ENCODE data around the gene SLC35B4.

DNA sequence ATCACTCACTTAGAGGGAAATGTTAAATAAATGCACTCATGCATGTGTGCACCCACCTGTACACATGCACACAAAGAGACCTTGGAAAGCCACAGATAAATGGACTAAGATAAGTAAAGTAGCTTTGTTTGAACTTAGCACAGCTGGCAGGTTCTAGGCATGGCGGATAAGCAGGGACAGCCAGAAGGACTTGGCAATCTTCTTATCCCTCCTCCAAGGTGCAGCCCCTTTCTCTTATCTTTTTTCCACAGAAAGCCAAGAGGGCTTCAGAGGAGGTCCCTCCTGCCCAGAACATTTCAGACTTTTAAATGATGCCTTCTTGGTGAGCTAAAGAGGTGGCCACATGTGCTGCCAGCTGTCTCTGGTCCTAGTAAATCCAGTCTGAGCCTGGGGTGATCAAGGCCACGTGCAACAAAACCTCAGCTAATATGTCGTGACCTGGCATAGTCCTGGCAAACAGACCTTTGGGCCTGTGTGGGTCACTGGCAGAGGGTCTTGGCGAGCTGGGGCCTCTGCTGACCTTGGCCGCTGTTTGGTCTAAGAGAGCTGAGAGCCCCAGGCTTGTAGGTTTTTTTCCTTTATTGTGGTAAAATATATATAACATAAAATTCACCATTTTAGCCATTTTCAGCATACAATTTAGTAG lies 43.2 kb upstream of the SLC35B4 start:
- no peak for TF ChIP-seq YY1 (IDR thresholded peaks at IDR 0.05; ENCODE audit: low read depth)
- no peak for TF ChIP-seq EP300 (IDR thresholded peaks at IDR 0.05; ENCODE audit: borderline replicate concordance)
- TF ChIP-seq CREB1 (IDR thresholded peaks at IDR 0.05; ENCODE audit: low read depth): no peak
- TF ChIP-seq, protein P1, sequence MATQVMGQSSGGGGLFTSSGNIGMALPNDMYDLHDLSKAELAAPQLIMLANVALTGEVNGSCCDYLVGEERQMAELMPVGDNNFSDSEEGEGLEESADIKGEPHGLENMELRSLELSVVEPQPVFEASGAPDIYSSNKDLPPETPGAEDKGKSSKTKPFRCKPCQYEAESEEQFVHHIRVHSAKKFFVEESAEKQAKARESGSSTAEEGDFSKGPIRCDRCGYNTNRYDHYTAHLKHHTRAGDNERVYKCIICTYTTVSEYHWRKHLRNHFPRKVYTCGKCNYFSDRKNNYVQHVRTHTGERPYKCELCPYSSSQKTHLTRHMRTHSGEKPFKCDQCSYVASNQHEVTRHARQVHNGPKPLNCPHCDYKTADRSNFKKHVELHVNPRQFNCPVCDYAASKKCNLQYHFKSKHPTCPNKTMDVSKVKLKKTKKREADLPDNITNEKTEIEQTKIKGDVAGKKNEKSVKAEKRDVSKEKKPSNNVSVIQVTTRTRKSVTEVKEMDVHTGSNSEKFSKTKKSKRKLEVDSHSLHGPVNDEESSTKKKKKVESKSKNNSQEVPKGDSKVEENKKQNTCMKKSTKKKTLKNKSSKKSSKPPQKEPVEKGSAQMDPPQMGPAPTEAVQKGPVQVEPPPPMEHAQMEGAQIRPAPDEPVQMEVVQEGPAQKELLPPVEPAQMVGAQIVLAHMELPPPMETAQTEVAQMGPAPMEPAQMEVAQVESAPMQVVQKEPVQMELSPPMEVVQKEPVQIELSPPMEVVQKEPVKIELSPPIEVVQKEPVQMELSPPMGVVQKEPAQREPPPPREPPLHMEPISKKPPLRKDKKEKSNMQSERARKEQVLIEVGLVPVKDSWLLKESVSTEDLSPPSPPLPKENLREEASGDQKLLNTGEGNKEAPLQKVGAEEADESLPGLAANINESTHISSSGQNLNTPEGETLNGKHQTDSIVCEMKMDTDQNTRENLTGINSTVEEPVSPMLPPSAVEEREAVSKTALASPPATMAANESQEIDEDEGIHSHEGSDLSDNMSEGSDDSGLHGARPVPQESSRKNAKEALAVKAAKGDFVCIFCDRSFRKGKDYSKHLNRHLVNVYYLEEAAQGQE (IDR thresholded peaks at IDR 0.05; ENCODE audit: low read depth): no peak
- no peak for TF ChIP-seq ZBTB7A (IDR thresholded peaks at IDR 0.05; ENCODE audit: low read depth)
- TF ChIP-seq NFIC (IDR thresholded peaks at IDR 0.05): no peak
- TF ChIP-seq MAX (IDR thresholded peaks at IDR 0.05): no peak
- no peak for TF ChIP-seq CEBPB (IDR thresholded peaks at IDR 0.05)
- no peak for TF ChIP-seq TAF1 (IDR thresholded peaks at IDR 0.05; ENCODE audit: low read depth)
- TF ChIP-seq TEAD4 (IDR thresholded peaks at IDR 0.05): no peak
- TF ChIP-seq RAD21 (IDR thresholded peaks at IDR 0.05; ENCODE audit: low read depth): no peak
- no peak for TF ChIP-seq EGR1 (IDR thresholded peaks at IDR 0.05)
- no peak for TF ChIP-seq TCF12 (IDR thresholded peaks at IDR 0.05; ENCODE audit: low read depth)
- TF ChIP-seq FOXM1 (IDR thresholded peaks at IDR 0.05; ENCODE audit: borderline replicate concordance, low read depth): no peak
